ENCODE measurements around the gene UBR7. TPM values are rescaled to one million over a fixed set of nuclear protein-coding genes. Genes with fewer than 3 reads are reported as not detected.
"Not testable (repeated sequence)": the region's sequence is repeated elsewhere in the genome, so short reads cannot be mapped to it uniquely, and the experiment has no call there.

Gene UBR7
- total and polyA plus RNA-seq, 12 donors, result 7.8 to 32.9 (median 17.9) TPM

DNA sequence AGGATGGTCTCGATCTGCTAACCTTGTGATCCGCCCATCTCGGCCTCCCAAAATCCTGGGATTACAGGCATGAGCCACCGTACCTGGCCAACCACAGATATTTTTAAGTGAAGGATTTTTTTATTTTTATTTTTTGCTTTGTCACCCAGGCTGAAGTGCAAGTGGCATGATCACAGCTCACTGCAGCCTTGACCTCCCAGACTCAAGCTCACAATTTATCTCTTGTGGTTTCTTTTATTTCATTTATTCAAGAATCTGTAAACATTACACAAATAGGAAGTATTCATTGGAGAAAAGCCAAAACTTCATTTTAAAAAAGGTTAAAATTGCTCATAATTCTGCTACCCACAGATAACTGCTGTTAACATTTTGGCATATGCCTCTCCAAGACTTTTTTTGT, 35.7 kb upstream of the UBR7 start:
- intact Hi-C loops (cut with DNase I), result no loop called here
- Histone ChIP-seq H3K27me3 (no peaks in the 10 kb centered on the region), H3K27ac (no peak overlapping the region), H3K36me3 (replicated peaks in 1 of 2) (no peaks in the 10 kb centered on the region), H3K4me3 (no peak overlapping the region), H3K9me3 (replicated peaks in 1 of 3) (no peaks in the 10 kb centered on the region), H3K4me1 (replicated peaks in 1 of 2) (no peaks in the 10 kb centered on the region)
- WGBS, 4 donors, result 41 to 54% (median 46%) methylated on average over 4 of the region's 4 CpGs
- TF ChIP-seq, protein P1, sequence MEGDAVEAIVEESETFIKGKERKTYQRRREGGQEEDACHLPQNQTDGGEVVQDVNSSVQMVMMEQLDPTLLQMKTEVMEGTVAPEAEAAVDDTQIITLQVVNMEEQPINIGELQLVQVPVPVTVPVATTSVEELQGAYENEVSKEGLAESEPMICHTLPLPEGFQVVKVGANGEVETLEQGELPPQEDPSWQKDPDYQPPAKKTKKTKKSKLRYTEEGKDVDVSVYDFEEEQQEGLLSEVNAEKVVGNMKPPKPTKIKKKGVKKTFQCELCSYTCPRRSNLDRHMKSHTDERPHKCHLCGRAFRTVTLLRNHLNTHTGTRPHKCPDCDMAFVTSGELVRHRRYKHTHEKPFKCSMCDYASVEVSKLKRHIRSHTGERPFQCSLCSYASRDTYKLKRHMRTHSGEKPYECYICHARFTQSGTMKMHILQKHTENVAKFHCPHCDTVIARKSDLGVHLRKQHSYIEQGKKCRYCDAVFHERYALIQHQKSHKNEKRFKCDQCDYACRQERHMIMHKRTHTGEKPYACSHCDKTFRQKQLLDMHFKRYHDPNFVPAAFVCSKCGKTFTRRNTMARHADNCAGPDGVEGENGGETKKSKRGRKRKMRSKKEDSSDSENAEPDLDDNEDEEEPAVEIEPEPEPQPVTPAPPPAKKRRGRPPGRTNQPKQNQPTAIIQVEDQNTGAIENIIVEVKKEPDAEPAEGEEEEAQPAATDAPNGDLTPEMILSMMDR (IDR thresholded peaks at IDR 0.05), result no peak
- no peak for TF ChIP-seq POLR2A (IDR thresholded peaks at IDR 0.05)
- DNase-seq, result peak in 6 of 7 donors; percentile 39 to 72 (median 54)

DNA sequence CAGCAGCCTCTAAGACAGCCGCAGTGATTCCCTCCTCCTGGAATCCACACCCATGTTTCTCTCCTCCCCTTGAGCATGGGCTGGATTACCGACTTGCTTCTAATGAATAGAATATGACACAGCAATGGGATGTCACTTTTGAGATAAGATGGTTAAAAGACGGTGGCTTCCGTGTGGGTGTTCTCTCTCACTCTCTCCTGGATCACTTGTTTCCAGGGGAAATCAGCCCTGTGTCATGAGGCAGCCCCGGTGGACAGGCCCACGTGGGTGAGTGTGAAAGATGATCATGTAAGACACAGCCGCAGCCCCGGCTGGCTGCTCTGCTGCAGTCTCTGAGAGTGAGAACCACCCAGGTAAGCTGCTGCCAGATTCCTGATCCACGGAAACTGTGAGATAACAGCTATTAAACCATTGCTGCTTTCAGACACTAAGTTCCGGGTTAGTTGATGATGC, 33.1 kb upstream of the UBR7 start:
- H3K27ac ChIP-seq, result peak overlapping the region in 1 of 5 donors; percentile 40
- H3K9me3 ChIP-seq (replicated peaks in 1 of 3), result no peaks in the 10 kb centered on the region
- DNase-seq, result peak in 6 of 7 donors; percentile 55 to 84 (median 64)
- no peak overlapping the region for H3K4me3 ChIP-seq
- 28 to 42% (median 38%) methylated on average over 9 to 10 of the region's 10 CpGs for WGBS, 4 donors
- intact Hi-C loops (cut with DNase I), result no loop called here
- no peaks in the 10 kb centered on the region for H3K27me3 ChIP-seq
- TF ChIP-seq POLR2A (IDR thresholded peaks at IDR 0.05), result no peak
- TF ChIP-seq, protein P1 (IDR thresholded peaks at IDR 0.05), result no peak
- no peaks in the 10 kb centered on the region for H3K4me1 ChIP-seq (replicated peaks in 1 of 2)
- no peaks in the 10 kb centered on the region for H3K36me3 ChIP-seq (replicated peaks in 1 of 2)

GRCh38 chr14:93174731-93175130, 32.3 kb upstream of the UBR7 start:
- H3K27me3 ChIP-seq; H3K9me3 ChIP-seq (replicated peaks in 1 of 3); H3K36me3 ChIP-seq (replicated peaks in 1 of 2); H3K4me1 ChIP-seq (replicated peaks in 1 of 2); H3K27ac ChIP-seq; intact Hi-C loops (cut with DNase I); H3K4me3 ChIP-seq: not testable (repeated sequence)
- 82 to 89% (median 85%) methylated on average over 5 of the region's 5 CpGs for WGBS, 4 donors
- DNase-seq, result peak in 2 of 7 donors; percentile 2 to 35

DNA sequence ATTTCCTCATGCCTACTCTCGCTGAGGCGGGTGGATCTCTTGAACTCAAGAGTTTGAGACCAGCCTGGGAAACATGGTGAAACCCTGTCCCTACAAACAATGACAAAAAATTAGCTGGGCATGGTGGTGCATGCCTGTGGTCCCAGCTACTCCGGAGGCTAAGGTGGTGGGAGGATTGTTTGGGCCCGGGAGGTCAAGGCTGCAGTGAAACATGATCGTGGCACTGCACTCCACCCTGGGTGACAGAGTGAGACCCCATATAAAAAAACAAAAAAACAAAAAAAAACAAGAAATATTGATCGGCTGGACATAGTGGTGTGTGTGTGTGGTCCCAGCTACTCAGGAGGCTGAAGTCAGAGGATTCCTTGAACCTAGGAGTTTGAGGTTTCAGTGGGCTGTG, 31.6 kb upstream of the UBR7 start:
- Histone ChIP-seq H3K27me3 (no peaks in the 10 kb centered on the region), H3K27ac (no peak overlapping the region), H3K4me3 (no peak overlapping the region), H3K4me1 (replicated peaks in 1 of 2) (no peaks in the 10 kb centered on the region), H3K9me3 (replicated peaks in 1 of 3) (no peaks in the 10 kb centered on the region), H3K36me3 (replicated peaks in 1 of 2) (no peaks in the 10 kb centered on the region)
- intact Hi-C loops (cut with DNase I), result no loop called here
- WGBS, 4 donors, result 71 to 79% (median 78%) methylated on average over 6 of the region's 6 CpGs
- TF ChIP-seq, protein P1 (IDR thresholded peaks at IDR 0.05), result no peak
- no peak for TF ChIP-seq POLR2A (IDR thresholded peaks at IDR 0.05)
- peak in 2 of 7 donors; percentile 12 to 30 for DNase-seq

DNA sequence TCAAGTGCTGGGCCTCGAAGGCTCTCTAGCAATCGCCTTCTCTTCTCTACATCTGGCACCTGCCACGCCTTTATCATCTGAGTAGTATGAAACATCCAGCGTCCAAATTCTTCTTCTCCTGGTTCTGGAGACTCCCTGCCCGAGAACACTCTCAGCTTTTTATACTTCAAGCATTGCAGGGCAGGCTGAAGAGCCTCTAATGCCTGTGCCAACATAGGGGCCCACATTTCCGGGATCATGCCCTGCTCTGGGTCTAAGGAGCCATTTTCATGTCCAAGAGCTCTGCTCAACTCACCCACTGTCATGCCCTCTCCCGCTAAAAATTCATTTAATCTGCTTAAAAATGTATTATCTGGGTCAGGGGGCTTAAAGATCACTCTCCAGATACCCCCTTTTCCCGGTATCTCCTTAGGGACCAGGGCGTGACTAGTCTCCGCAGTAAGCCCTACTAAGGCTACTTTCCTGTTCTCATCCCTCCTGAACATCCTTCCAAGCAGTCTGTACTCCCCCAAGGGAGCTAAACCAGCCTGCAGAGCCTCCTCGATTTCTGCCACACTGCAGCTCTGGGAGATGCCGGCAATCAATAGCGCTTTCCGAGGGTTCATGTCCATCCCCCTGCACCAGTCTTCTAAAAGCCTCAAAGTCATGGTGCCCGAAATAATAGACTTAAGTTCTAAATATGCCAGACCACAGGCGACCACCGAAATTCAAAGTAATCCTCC, 23.3 kb upstream of the UBR7 start:
- H3K9me3 ChIP-seq (replicated peaks in 1 of 3), result no peaks in the 10 kb centered on the region
- peaks cover 9 to 34% of the 10 kb centered on the region in 2 donors for H3K4me1 ChIP-seq (replicated peaks in 1 of 2)
- H3K36me3 ChIP-seq (replicated peaks in 1 of 2), result peaks cover 0 to 10% of the 10 kb centered on the region in 2 donors
- peak overlapping the region in 4 of 5 donors; percentile 82 to 98 (median 93) for H3K27ac ChIP-seq
- H3K4me3 ChIP-seq, result peak overlapping the region; percentile 70 to 94 (median 84)
- TF ChIP-seq POLR2A (IDR thresholded peaks at IDR 0.05), result no peak
- TF ChIP-seq, protein P1 (IDR thresholded peaks at IDR 0.05), result no peak
- intact Hi-C loops (cut with DNase I), result no loop called here
- peak in 1 of 7 donors; percentile 45 for DNase-seq
- 47 to 64% (median 51%) methylated on average over 14 to 17 of the region's 17 CpGs for WGBS, 4 donors
- H3K27me3 ChIP-seq, result no peaks in the 10 kb centered on the region
